ENCODE measurements around the gene EML4.
"Not testable (repeated sequence)": the region's sequence is repeated elsewhere in the genome, so short reads cannot be mapped to it uniquely, and the experiment has no call there.

EML4 gene

DNA sequence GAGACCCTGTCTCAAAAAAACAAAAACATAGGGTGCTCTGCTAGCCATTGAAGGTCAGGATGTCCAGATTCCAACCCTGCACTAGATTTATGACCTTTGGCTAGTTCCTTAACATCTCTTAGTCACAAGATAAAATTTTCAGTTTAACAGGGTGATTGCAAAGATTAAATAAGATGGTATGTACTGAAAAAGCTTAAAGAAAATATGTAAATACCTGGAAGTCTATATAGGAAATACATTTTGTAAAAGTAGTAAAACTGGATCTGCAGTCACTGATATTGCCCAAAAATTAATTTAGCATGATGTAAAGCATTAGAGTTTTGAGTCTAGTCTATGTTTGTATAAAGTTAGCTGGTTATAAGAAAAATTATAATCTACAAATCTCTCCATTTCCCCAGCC lies 197.3 kb downstream of the EML4 start:
- Histone ChIP-seq H3K4me1 (ENCODE audit: control insufficient read depth, insufficient read depth, low read length) (peaks cover 17% of the 10 kb centered on the region), H3K36me3 (ENCODE audit: control insufficient read depth, insufficient read depth, low read length) (no peaks in the 10 kb centered on the region), H3K9ac (ENCODE audit: low read length) (no peak overlapping the region), H3K4me3 (ENCODE audit: low read length) (no peak overlapping the region), H3K9me3 (ENCODE audit: control insufficient read depth, low read length) (no peaks in the 10 kb centered on the region), H3K27me3 (ENCODE audit: control insufficient read depth, insufficient read depth, low read length) (no peaks in the 10 kb centered on the region)

DNA sequence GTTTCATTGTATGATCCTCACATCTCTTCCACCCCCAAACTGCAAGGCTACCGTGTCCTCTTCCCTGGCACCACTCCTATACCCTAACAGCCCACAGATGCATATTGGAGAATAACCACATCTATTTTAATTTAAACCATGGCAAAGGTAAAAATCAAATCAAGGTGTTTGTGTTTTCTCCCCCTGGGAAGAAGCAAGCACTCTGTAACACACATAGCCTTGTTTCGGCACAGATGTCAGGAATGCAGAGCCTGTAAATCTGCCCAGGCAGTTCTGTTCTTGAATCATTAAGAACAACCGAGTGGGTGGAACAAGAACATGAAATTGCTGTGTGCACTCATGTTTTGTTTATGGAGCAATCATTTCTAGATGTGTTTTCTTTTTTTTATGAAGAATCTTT lies 198.7 kb downstream of the EML4 start:
- peaks cover 17% of the 10 kb centered on the region for H3K4me1 ChIP-seq (ENCODE audit: control insufficient read depth, insufficient read depth, low read length)
- no peaks in the 10 kb centered on the region for H3K36me3 ChIP-seq (ENCODE audit: control insufficient read depth, insufficient read depth, low read length)
- H3K9me3 ChIP-seq (ENCODE audit: control insufficient read depth, low read length): no peaks in the 10 kb centered on the region
- H3K27me3 ChIP-seq (ENCODE audit: control insufficient read depth, insufficient read depth, low read length): no peaks in the 10 kb centered on the region
- no peak overlapping the region for H3K9ac ChIP-seq (ENCODE audit: low read length)
- no peak overlapping the region for H3K4me3 ChIP-seq (ENCODE audit: low read length)

GRCh38 chr2:42368817-42369531 lies 199.8 kb downstream of the EML4 start:
- H3K27me3 ChIP-seq (ENCODE audit: control insufficient read depth, insufficient read depth, low read length): no peaks in the 10 kb centered on the region
- H3K36me3 ChIP-seq (ENCODE audit: control insufficient read depth, insufficient read depth, low read length): no peaks in the 10 kb centered on the region
- H3K4me1 ChIP-seq (ENCODE audit: control insufficient read depth, insufficient read depth, low read length): peaks cover 17% of the 10 kb centered on the region
- H3K4me3 ChIP-seq (ENCODE audit: low read length): no peak overlapping the region
- H3K9ac ChIP-seq (ENCODE audit: low read length): no peak overlapping the region
- H3K9me3 ChIP-seq (ENCODE audit: control insufficient read depth, low read length): no peaks in the 10 kb centered on the region

DNA sequence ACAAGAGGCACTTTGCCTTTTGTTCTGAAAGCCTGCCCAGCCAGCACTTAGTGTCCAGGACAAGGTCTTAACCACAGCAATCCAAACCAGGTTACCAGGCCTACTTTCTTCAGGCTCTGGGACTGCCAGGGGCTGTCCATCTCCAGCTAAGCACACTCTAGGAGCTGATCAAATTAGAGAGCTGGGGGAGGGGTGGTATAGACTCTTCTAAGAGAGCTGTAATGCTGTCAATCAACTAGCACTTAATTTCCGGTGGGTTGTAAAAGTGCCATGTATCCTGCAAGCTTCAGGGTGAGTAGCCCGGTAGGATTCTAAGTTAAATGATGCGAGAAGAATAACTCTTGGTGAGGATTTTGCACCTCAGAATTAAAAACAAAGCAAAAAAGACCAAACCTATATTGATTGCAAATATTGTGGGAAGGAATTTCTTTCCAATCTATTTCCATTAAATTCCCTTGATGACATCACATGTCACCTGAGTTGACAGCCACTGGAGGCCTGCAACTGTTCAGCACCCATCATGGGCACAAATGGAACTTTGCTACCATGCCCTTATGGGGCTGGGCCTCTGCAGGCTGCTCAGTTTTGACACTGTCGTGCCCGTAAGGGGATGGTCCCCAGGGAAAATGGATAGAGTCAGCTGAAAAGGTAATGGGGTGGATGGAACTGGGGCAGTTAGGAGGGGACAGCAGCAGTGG lies 200.5 kb downstream of the EML4 start:
- Histone ChIP-seq H3K4me3 (ENCODE audit: low read length) (no peak overlapping the region), H3K9ac (ENCODE audit: low read length) (no peak overlapping the region), H3K27me3 (ENCODE audit: control insufficient read depth, insufficient read depth, low read length) (no peaks in the 10 kb centered on the region), H3K9me3 (ENCODE audit: control insufficient read depth, low read length) (no peaks in the 10 kb centered on the region), H3K36me3 (ENCODE audit: control insufficient read depth, insufficient read depth, low read length) (no peaks in the 10 kb centered on the region), H3K4me1 (ENCODE audit: control insufficient read depth, insufficient read depth, low read length) (peaks cover 17% of the 10 kb centered on the region)

DNA sequence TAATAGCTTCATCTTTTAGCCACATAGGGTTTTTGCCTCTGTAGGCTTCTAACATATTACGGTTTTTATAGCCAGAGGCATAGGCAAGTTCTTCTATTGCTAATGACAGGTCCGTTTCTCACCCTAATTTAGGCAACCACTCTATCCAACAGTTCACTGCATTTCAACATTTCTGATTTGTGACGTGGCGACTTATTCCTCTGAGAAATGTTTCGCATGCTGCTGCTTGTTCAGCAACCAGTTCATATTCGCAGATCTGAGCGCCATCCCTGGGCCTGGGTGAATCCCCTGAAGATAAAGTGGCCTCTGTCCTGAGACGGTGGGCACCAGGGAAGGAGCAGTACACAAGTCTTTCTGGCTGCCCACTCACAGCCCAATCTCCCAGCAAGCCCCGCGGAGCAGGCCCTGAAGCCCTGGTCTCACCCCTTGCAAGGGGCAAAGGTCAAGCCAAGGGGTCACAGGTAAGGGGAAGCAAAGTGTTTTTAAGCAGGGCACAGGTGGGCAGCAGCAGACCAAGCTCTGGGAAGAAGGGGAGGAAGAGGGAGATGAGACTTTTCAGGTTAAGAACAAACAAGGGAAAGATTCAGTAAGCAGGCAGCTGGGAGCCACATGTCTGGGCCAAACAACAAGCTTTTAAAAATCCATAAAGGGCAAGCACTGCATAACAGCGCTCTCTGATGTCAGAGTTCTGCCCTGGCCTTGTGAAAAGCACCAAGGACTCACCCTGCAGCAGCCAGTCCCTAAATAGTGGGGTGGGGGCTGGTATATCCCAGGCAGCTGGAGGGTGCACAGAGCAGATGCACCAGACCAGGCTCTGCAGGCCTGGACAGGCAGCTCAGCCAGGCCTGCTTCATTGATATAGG lies 202.7 kb downstream of the EML4 start:
- Histone ChIP-seq H3K36me3 (ENCODE audit: control insufficient read depth, insufficient read depth, low read length) (no peaks in the 10 kb centered on the region), H3K9ac (ENCODE audit: low read length) (no peak overlapping the region), H3K4me1 (ENCODE audit: control insufficient read depth, insufficient read depth, low read length) (peaks cover 17% of the 10 kb centered on the region), H3K4me3 (ENCODE audit: low read length) (no peak overlapping the region), H3K27me3 (ENCODE audit: control insufficient read depth, insufficient read depth, low read length) (no peaks in the 10 kb centered on the region), H3K9me3 (ENCODE audit: control insufficient read depth, low read length) (no peaks in the 10 kb centered on the region)

DNA sequence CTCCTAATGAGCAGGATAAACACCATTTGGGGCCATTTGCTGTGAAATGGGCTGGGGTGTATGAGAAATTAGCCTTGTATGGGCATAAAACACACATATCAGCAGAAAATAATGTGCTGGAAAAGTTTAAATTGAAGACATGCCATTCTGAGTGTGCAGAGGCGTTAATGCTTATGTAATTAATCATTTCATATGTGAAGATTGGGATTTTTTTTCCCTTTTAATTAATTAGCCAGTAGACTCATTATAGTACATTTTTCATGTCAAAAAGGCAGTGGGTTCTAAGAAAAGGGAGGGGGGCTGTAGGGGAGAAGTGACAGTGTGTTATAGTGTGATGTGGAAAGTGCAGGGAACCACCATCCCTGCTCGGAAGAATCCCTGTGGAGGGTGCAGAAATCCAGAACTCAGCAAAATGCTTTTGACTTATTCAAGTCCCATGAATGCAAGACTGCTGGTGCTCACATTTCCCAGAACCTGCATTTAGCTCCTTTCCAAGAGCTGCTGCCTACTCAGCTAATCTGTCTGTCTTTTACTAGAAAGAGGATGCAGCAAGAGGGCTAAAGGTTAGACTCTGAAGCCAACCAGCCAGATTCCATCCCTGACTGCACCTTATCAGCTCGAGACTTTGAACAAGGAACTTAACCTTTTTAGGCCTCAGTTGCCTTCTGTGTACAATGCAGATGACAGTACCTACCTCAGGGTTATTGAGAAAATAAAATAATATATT lies 203.5 kb downstream of the EML4 start:
- Histone ChIP-seq H3K36me3 (ENCODE audit: control insufficient read depth, insufficient read depth, low read length) (no peaks in the 10 kb centered on the region), H3K4me1 (ENCODE audit: control insufficient read depth, insufficient read depth, low read length) (peaks cover 17% of the 10 kb centered on the region), H3K9ac (ENCODE audit: low read length) (no peak overlapping the region), H3K27me3 (ENCODE audit: control insufficient read depth, insufficient read depth, low read length) (no peaks in the 10 kb centered on the region), H3K9me3 (ENCODE audit: control insufficient read depth, low read length) (no peaks in the 10 kb centered on the region), H3K4me3 (ENCODE audit: low read length) (no peak overlapping the region)

DNA sequence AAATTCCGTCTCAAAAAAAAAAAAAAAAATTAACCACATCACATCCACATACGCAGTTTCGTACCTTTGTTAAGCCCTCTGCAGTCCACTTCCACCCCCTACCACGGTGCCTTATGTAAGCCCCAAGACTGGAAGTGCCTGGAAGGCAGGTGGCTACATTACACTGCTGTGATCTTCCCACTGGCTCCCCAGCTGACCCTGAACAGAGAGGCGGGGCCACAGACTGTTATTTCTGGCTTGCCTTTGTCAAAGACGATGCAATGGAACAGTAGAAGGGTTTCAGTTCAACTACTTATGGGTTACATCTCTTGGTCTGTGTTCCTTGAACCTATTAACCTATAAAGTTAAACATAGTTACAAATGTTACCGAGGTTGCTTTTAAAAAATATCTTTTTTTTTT lies 207.6 kb downstream of the EML4 start:
- Histone ChIP-seq H3K27me3 (ENCODE audit: control insufficient read depth, insufficient read depth, low read length) (no peaks in the 10 kb centered on the region), H3K4me3 (ENCODE audit: low read length) (no peak overlapping the region), H3K4me1 (ENCODE audit: control insufficient read depth, insufficient read depth, low read length) (no peaks in the 10 kb centered on the region), H3K36me3 (ENCODE audit: control insufficient read depth, insufficient read depth, low read length) (no peaks in the 10 kb centered on the region), H3K9ac (ENCODE audit: low read length) (no peak overlapping the region), H3K9me3 (ENCODE audit: control insufficient read depth, low read length) (no peaks in the 10 kb centered on the region)

GRCh38 chr2:42378415-42378814 lies 209.3 kb downstream of the EML4 start:
- Histone ChIP-seq H3K4me3 (ENCODE audit: low read length) (no peak overlapping the region), H3K36me3 (ENCODE audit: control insufficient read depth, insufficient read depth, low read length) (no peaks in the 10 kb centered on the region), H3K4me1 (ENCODE audit: control insufficient read depth, insufficient read depth, low read length) (no peaks in the 10 kb centered on the region), H3K9ac (ENCODE audit: low read length) (no peak overlapping the region), H3K27me3 (ENCODE audit: control insufficient read depth, insufficient read depth, low read length) (no peaks in the 10 kb centered on the region), H3K9me3 (ENCODE audit: control insufficient read depth, low read length) (no peaks in the 10 kb centered on the region)

DNA sequence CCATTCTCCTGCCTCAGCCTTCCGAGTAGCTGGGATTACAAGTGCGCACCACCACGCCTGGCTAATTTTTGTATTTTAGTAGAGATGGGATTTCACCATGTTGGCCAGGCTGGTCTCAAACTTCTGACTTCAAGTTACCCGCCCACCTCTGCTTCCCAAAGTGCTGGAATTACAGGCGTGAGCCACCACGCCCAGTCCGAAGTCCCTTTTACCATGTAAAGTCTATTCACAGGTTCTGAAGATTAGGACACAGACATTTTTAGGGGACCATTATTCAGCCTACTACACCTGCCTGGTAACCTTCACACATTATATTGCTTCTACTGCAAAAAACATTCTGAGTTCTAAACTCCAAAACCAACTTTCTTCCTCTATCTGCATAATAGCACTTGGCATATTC lies 210.9 kb downstream of the EML4 start:
- not testable (repeated sequence) for H3K9ac ChIP-seq (ENCODE audit: low read length); H3K27me3 ChIP-seq (ENCODE audit: control insufficient read depth, insufficient read depth, low read length); H3K9me3 ChIP-seq (ENCODE audit: control insufficient read depth, low read length); H3K4me1 ChIP-seq (ENCODE audit: control insufficient read depth, insufficient read depth, low read length); H3K36me3 ChIP-seq (ENCODE audit: control insufficient read depth, insufficient read depth, low read length); H3K4me3 ChIP-seq (ENCODE audit: low read length)

DNA sequence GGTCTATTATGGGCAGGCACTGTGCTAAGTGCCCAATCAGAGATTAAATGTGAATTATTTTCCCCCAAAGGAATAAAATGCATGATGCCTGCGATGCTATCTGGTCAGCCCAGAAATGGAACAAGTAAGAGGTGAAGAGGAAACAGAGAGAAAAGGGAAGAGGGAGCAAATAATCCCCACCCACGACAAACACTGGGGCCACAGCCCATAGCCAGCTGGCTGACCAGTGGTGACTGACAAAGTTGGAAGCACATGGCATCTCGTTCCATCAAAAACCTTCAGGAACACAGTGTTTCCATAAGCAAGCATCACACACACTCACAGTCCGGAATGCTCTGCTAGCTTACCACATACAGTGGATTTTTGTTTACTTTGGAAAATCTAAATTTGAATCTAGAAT lies 213.0 kb downstream of the EML4 start:
- Histone ChIP-seq H3K36me3 (ENCODE audit: control insufficient read depth, insufficient read depth, low read length) (no peaks in the 10 kb centered on the region), H3K4me1 (ENCODE audit: control insufficient read depth, insufficient read depth, low read length) (no peaks in the 10 kb centered on the region), H3K27me3 (ENCODE audit: control insufficient read depth, insufficient read depth, low read length) (no peaks in the 10 kb centered on the region), H3K9ac (ENCODE audit: low read length) (no peak overlapping the region), H3K9me3 (ENCODE audit: control insufficient read depth, low read length) (no peaks in the 10 kb centered on the region), H3K4me3 (ENCODE audit: low read length) (no peak overlapping the region)
